NCI-H1105 treated with DMSO at 0.1 percent for 48 hours (cell line): Measurements from ENCODE around the gene RASGEF1B.
A peak's percentile ranks its signal among the peaks of the same experiment; 100 is the strongest.

Experiments
- DNase-seq: peaks from one replicate; lab custom pipeline; 2025; lab: John Stamatoyannopoulos, UW

RASGEF1B gene

DNA sequence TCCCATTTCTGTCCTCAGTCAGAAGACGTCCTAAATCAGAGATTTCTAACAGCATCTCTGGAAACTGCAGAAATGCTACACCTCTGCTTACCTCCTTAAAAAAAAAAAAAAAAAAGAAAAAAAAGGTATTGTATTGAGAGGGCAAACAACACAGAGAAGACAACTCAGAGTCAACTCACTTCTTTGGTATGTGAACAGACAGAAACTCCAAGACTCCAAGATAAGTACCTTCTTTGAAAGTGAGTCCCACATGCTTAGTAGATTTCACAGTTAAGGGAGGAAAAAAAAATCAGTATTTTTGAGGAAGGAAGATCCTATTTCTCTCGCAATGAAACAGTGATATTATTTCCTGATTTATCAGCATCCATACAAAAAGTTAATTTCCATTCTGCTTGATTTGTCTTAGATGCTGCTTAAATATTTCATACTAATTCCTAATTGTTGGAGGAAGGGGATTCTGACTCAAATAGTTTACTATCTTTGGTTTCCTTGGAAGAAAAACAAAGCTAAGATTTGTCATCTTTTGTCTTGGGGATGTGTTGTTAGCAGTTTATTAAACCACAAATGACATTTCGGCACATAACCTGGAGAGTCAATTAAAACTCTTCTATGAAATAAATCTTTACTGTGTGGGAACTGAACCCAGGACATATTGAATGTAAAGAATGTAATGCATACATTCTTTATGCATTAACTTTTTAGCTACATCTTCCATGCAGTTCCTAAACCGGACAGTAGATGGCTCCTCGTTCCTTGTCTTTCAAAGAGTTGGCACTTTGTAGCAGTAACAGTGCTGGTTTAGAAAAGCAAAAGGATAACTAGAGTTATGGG, 4.7 kb downstream of the RASGEF1B start:
- peak; percentile 54 for DNase-seq

DNA sequence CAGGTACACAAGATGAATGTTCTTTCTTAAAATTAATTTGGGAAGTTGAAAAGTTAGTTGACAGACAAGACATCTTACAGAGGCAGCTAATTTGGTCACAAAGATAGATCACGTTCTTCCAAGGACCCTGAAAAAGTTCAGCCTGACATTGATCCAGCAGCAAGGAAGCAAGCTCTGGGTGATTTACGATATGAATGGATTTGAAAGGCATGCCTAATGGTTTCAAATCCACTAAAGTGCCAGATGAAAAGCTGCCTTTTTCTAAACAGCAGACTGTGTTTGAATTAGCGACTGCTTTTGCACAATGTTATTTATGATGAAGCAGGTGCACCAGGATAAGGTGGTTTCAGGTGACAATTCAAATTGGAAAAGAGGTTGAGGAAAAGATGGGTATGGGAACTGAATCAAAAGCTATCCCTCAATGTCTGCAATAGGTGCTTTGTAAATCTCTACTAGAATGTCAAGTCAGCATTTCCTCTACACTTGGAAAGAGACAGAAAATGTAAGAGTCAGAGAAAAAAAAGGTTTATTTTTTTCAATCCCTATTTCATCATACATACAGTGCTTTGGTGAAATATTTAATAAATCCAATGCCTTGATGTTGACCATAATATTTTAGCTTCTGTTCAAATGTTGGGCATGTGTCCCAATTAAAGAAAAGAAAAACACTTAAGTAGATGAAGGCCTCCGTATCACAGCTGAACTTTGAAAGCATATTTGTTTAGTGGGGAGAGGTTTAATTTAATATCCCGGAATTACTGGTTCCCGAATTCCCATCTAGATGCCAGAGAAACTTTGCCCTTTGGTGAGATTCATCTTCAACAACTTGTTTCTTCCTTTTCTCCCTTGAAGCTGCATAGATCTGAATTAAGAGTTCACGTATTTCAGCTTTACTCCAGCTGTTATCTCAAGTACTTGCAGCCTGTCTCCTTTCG, 6.0 kb downstream of the RASGEF1B start:
- peak; percentile 94 for DNase-seq

DNA sequence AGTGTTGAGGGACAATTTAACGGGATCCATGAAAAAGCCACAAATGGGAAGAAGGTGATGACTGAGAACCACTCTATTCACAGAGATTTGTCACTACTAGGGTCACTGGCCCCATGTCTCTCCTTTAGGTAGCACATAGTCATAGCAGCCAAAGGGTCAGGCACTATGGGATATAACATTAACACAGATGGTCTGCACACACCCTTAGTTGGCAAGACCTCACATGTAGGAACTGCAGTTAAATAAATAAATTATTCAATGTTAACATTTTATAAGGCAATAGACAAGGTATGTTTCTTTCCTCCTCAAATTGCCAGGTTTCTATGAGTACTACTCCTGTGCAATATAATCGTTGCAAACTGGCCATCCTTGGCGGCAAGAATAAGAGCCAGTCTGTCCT, 10.9 kb downstream of the RASGEF1B start:
- DNase-seq = no peak

DNA sequence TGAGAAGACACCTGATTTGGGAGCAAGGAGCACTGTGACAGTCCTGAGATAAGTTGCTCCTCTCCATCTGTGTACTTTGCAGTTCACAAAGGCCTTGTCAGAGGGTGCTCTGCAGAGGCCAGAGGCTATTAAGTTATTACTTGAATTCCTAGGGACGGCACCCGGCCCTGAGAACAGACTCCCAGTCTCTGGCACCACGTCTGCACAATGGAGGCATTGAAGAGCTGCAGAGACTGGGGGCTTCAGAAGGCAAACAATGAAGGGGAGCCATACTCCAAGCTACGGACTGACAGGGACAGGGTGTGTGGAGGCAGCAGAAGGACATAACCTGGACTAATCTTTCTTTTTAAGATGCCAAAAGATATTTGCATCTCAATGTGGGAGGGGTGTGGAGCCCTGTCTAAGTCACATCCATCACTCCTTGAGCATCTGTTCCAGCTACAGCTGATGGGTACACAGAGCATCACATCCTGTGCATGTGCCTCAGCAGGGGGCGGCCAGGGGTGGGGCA, 11.5 kb downstream of the RASGEF1B start:
- DNase-seq = no peak

DNA sequence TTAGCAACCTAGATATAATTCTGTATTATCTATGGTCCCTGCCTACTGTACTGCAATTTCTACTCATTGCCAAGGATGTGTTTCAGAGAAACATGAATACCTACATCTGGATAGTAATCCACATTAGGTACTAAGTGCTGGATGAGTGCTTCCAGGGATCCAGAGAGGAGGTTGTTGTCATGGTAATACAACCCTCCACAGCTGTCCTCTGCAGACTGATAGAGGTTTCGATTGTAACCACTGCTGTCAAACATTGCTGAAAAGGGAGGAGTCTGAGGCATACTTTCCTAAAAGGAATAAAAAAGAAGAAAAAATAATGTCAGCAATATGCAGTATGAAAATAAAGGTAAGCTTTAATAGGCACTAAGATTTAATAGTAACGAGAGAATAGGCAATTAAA, 12.5 kb downstream of the RASGEF1B start:
- peak; percentile 12 for DNase-seq

DNA sequence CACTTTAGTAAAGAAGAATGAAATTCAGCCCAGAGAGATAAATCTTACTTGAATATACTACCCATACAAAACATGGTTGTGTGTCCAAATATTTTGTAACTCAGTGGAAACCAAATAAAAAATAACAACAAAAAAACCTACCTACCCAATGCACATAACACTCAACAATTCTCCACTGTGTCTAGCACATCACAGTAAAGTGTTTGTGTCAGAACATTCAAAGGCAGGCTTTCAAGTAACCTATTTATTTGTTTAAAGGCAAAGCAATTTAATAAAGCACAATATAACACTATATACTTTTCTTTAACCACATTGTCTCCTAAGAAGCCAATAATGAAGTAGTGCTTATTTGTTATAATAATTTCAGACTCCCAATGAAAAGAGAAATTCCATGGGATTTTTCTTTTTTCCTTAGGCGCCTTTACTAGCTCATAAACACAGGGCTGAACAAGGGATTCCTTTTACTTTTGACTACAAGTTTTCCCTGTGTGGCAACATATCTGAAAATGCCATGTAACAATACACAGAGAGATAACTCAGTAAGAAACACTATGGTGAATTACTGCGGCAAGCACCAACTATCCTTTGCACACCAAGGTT, 13.7 kb downstream of the RASGEF1B start:
- DNase-seq = no peak

DNA sequence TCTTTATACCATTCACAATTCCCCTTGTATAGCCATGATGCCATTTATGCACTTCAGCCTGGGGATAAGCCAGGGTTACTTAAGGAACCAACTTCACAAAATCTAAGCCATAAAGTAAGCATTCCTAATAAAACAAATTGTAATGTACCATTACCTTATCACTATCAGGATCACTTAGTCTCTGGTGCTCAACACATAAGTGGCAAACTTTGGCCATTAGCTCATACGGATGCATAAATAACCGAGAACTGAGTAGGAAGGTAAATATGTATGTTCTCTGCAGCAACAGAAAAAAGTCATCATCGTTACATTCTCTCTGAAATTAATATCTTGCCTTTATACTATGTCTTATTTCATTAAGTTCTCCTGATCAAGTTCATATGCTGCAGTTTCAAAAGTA, 14.4 kb downstream of the RASGEF1B start:
- no peak for DNase-seq

DNA sequence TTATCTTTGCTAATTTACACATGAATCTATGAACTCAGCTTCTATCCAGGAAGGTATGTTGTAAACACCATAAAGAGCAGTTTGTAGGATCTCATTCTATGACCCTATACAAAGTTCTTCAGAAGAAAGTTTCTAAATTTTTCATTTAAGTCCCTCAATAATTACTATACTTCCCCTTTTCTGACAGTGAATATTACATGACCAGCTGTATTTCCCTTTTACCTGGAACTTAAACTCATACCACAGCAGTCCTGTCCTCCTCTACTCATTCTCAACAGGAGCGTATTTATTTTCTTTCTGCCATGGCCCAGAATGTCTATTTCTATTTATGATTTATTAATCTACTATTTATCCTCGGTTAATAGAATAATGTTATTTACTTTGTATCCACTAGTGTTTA, 15.8 kb downstream of the RASGEF1B start:
- no peak for DNase-seq

DNA sequence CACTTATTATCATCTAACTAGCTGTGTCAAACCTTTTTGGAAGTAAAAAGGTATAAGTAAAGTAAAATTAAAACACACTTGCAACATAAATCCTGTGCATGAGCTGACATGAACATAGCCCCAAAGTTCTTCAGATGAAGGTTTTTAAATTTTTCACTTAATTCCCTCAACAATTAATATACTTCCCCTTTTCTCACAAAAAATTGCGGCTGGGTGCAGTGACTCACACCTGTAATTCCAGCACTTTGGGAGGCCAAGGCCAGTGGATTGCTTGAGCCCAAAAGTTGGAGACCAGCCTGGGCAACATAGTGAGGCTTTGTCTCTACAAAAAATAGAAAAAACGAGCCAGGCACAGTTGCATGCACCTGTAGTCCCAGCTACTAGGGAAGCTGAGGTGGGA, 16.8 kb downstream of the RASGEF1B start:
- no peak for DNase-seq

DNA sequence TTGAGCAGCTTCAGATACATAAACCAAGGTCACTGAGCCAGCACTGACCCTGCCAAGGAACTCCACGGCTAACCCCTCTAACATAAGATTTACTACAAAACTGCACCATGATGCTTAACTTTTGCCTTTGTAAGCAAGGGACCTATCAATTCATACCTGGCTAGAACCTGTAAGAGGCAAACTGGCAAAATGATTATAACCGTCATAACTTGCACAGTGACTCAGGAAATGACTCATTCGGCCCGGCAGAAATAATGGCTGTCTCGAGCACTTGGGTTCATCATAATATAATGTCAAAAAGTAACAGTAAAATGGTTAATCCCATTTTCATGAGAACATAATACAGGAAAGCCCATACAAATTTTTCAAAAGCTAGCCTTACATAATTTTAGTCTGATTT, 17.2 kb downstream of the RASGEF1B start:
- DNase-seq = no peak

DNA sequence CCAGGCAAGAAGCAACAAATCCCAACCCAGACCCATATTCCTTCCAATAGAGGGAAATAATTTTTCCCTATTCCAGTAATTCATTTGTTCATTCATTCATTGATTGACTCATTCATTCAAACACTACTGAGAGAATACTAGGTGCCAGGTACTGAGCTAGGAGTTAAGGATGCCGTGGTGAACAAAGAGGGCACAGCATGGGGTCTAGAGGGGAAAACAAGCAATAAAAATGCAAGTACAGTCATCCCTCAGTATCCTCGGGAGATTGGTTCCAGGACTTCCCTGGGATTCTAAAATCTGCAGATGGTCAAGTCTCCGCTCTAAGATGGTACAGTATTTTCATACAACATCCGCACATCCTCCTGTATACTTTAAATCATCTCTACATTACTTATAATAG, 18.7 kb downstream of the RASGEF1B start:
- no peak for DNase-seq

DNA sequence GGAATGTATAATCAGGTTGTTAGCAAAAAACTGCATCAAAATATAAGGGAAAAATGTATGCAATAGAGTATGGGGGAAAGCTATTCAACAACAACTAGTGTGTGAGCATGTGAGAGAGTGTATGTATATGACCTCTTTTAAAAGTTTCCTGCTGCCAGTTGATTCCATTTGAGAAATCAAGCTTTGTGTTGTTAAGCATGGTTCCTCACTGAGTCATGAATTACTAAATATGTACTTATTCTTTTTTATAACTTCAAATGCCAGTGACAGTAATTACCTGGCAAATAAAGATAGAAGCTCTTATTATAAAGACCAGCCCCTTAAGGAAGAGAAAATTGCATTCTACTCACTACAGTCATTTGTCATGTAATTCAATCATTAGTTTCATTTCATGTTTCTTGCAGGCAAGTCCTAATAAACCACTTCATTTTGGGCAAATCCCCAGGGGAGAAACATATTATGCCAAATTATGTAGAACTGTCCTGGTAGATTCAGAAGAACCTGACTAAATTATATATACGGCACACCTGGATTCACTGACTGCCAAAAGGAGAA, 19.2 kb downstream of the RASGEF1B start:
- DNase-seq = peak; percentile 65

DNA sequence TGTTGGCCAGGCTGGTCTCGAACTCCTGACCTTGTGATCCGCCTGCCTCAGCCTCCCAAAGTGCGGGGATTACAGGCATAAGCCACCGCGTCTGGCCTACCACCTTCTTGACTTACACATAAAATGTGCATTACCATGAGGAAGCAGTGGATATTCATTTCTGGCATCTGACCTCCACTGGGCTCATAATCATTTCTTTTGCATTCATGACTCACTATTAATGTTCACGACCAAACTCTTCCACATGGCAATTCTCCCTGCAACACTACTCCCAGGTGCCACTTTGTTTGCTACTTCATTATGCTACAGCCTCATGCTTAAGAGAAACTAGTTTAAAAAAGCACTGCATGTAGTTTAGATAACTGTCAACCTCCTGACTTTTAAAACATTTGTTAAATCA, 22.7 kb downstream of the RASGEF1B start:
- no peak for DNase-seq

DNA sequence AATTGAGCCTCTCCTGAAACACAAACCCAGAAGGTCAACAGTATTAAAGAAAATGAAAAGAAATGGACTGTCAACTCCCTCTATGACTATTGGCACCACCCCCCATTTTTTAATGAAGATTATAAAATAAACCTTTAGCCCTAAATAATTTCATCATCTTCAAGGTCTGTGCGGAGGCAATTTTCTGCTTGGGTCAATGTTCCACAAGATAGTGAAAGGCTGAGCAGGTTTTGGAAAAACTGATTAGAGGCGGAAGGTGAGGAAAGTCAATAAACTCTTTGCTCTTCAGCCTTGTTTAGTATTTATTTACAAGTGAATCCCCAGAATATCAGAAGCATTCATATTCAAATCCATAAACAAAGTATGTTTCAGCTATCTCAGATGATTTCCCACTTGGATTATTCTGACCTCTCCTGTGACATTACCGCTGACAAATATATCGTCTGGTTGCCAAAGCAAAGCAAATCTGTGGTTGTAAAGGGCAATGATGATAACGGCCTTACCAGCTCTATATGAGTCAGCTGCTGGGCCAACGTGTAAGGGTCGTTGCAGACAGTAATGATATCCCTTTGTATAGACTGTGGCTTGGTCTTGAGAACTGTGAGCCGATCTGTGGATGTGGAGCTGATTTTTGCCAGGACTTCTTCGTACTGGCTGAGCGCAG, 24.0 kb downstream of the RASGEF1B start:
- DNase-seq = no peak

DNA sequence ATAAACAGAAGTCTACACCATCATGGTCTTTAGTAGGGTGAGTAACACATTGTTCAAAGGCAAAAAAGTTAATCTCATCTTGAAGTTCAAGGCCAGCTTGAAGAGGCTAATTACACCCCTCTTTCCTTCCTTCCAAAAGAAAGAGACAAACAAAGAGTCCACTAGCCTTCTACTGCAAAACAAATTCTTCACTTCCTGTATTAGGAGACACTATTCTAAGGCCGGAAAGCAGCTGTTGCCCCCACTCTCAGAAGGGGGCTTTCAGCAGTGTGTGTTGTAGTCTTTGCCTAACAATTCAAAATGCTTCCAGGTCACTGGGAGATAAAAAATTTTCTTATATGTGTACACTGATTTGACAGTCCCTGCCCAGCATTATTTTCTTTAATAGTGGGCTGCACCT, 25.1 kb downstream of the RASGEF1B start:
- DNase-seq = no peak

DNA sequence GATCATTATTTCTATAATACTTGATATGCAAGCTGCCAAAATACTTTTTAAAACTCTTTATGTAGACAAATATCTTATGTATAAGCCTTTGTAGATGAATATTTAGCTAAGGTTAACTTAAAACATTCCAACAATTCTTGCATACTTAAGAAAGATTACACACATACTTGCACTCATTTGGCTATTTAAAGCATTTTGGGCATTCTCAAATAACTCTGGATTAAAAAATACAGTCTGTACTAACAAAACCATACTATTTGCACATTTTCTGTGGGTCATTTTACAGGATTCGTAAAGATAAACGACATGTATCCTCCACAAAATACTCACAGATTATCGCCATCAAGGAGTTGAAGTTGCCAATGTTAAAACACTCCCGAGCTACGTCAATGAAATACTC, 26.5 kb downstream of the RASGEF1B start:
- no peak for DNase-seq

DNA sequence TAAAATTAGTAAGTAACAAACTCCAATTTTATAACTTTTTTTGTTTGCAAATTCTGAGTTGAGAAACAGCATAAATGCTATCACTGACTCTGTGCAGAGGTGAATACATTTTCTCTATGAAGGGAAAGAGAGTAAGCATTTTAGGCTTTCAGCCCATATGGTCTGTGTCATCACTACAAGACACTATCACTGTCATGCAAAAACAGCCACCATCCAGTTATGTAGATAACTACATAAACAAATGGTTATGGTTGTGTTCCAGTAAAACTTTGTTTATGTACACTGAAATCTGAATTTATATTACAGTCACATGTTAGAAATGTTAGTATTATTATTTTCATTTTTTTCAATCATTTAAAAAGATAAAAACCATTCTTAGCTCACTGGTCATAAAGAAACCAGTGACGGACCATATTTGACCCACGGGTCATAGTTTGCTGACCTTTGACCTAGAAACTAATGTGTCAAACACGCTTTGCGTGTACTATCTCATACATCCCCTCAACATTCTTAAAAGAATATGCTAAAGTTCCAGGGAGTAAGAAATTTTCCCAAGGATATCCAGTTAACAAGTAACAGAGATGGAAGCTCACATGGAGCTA, 29.1 kb downstream of the RASGEF1B start:
- DNase-seq = no peak

DNA sequence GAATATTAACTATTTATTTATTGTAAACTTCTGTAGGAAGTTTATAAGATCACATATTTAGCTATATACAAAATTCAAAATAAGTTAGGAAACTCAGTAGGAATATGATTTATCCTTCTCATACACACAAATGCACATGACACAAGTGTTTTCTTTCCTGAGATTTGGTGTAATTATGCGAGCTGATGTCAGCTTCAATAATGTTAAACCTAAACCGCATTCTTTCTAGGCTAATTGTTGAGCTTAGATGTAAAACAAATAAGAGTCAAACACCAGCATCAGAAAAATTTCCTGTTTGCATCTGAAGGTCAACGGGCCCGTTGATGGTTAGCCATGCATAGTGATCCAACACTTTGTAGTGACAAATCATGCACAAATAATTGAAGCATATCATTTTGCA, 30.8 kb downstream of the RASGEF1B start:
- no peak for DNase-seq

DNA sequence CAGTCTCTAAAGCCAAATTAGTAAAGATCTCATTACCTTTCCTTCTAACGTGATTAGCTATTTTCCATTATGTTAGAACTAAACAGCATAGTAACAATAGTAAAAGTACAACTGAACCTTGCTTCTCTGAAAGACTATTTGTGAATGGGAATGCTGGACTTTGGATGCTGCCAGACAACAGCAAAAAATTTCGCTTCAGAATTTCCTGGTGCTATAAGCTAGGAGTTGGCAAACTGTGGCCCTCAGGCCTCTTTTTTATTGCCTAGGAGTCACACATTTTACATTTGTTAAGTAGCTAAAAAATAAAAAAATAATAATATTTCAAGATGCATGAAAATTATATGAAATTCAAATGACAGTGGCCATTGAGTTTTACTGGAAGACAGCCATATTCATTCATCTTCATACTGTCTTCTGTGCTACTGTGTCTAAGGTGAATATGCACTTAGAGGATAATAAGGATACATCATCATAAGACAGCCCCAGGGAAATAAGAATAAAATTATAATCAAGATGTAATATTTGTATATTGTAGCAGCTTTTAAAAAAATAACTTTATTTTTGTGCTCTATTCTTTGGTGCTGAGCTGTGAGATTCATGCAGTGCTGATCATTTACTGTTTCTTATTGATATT, 34.6 kb downstream of the RASGEF1B start:
- DNase-seq = no peak

DNA sequence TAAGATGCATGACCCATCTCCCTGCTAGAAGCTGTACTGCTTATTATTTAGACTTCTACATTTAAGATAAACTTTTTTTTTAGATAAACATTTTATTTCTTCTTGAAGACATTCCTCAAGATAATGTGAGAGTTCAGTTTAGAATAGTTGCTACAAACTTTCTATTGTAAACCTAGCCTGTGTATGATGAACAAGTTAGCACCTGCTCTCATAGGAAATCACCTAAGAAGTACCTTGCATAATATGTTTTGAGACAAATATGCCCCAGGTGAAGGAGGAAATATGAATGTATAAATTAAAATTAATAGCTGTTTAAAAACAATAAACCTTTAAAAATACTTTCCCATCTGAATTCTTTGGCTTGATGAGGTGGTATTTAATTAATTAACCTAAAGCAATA, 35.6 kb downstream of the RASGEF1B start:
- no peak for DNase-seq

DNA sequence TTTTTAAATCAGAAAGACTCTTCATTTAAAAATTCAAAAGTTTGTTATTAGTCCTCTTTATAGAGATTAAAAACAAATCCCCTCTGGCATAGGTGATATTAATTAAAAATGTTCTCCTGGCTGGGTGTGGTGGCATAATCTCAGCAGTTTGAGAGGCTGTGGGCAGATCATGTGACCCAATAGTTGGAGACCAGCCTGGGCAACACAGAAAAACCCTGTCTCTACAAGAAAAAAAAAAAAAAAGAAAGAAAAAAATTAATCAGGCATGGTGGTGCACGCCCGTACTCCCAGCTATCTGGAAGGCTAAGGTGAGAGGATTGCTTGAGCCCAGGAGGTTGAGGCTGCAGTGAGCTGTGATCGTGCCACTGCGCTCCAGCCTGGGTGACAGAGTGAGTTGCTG, 38.9 kb downstream of the RASGEF1B start:
- DNase-seq = no peak
